NCI-H1417 treated with DMSO at 0.1 percent for 48 hours (cell line): ENCODE data around the gene HEMK1.

Experiments
- DNase-seq: peaks from one replicate; lab custom pipeline; 2025; lab: John Stamatoyannopoulos, UW

HEMK1 gene

DNA sequence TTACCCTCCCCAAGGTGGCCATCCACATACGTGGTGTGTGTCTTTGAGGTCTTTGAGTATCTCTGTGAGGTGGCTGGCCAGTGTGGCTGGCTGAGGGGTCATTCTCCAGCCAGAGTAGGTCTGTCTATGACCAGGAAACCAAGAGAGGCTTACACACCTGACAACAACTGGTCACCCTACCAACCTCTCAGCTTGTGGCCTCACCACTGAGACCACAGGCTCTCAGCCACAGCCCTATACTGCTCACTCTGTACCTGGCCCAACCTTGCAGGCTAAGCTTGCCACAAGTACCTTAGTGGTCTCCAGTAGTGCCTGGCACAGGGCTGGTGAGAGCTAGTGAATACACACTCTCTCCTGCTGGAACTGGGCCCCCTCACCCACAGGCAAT lies 5.1 kb downstream of the HEMK1 start:
- no peak for DNase-seq

DNA sequence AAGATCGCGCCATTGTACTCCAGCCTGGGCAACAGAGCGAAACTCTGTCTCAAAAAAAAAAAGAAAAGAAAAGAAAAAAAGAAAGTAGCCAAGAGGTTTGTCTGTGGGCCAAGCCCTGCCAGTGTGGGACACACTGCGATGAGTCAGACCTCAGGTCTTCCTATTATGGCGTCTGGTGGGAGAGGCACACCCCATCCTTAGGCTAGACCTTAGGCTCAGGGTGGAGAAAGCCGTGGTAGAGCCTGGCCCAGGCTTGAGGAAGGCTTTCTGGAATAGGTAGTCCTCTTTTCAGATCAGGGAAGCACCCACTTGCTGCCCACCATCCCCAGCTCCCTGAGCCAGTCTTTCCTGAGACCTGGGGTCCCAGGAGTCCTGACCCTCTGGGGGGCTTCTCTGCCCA lies 6.0 kb downstream of the HEMK1 start:
- no peak for DNase-seq

DNA sequence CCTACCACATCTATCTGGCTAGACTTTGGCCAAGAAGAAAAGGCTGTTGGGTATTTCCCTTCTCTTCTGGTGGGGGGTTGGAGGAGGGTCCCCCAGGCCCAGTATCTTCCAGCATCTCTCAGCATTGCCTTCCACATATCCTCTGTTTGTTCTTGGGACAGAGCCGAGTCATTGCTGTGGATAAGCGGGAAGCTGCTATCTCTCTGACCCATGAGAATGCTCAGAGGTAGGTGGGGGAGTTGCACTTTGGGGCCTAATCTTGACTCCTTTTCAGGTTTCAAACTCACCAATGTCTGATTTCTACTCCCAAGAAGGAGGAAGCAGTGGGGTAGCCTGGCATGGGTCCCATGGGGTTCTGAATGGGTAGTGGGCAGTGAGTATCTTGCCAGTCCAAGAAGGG lies 8.0 kb downstream of the HEMK1 start:
- DNase-seq: no peak

DNA sequence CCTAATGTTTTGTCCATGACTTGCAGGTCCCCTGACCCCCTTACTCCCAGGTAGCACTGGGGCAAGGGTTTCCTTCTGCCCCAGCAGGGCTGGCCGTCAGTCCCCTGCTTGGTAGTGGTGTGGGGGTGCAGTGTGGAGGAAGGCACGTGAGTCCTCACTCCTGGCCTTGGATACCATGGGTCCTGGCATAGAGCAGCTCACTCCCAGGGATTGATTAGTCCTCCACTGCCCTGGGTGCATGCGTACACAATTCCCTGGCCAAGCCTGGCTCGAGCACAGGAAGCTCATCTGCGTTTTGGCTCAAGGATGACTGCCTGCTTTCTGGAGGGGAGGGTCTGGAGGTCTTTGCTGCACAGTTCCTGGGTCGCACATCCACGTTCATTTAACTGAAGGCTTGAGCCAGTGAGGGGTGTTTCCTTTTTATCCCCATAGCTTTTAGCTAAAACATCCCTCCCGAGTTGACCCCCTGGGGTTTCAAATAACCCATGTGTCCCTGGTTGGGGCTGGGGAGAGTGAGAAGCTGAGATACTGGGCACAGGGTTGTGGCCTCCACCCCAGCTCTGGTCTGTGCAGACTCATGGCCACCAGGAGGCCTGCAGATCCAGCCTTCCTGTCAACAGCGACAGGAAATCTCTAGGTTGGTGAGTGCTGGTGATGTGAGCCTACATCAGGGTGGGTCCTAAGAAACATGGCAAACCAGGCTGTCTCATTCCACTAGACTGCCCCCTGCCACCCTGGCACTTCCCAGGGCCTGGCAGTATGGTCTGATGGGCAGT lies 11.5 kb downstream of the HEMK1 start:
- DNase-seq: no peak

DNA sequence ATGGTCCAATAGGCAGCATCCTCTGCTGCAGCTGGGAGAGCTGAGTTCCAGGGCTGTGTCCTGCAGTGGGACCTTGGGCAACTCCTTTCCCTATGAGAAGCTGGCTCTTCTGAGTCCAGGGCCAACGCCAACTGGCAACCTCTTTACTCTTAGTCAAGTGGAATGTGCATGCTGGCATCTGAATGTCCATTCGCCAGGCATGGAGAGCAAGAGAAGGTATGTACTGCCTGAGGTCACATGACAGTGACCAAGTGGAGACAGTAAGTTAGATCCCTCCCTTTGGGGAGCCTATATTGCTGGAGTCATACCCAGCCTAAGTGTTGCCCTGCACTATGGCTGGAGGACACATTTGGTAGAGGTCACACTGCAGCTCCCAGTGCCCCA lies 12.1 kb downstream of the HEMK1 start:
- no peak for DNase-seq

DNA sequence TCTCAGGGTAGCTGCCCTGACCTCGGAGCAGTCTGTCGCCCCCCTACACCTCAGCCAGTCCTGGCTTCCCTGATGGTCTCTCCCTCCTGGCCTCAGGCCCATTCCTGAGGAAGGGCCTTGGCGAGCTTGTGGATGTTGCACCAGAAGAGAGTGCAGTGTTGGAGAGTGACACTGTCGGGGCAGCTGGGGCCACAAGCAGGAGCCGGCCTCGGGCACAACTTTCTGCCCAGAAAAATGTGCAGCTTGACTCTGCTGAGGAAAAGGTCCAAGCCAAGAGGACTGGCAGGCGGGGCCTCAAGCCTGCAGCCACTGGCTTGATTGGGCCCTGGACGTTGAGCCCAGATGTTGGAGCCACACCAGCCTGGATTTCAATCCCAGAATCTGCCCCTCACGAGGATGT lies 12.8 kb downstream of the HEMK1 start:
- no peak for DNase-seq

DNA sequence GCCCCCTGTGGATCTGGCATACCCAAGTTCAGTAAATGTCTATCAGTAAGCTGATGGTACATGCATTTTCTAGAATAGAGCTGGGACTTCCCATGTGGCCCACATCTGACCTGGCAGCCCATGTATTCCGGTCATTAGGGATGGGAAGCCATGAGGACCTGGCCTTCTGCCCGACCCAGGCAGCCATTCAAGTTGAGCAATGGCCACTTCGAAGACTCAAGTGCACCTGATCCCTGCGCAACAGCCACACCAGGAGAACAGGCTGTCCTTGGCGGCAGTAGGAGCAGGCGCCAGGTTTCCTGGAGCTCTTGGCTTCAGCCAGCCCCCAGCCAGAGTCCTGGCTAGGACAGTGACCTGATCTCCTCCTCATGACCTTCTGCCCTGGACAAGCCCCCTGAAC lies 14.6 kb downstream of the HEMK1 start:
- no peak for DNase-seq

DNA sequence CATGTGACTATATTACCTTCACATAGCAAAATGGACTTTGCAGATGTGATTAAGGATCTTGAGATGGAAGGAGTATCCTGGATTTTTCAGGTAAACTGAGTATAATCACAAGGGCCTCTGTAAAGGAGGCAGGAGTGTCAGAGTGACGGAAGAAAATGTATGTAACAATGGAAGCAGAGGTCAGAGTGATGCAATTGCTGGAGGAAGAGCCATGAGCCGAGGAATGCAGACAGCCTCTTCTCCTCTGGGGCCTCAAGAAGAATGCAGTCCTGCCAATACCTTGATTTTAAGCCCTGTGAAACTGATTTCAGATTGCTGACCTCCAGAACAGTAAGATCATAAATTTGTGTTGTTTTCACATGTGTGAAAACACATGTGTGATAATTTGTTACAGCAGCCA lies 15.1 kb downstream of the HEMK1 start:
- no peak for DNase-seq

DNA sequence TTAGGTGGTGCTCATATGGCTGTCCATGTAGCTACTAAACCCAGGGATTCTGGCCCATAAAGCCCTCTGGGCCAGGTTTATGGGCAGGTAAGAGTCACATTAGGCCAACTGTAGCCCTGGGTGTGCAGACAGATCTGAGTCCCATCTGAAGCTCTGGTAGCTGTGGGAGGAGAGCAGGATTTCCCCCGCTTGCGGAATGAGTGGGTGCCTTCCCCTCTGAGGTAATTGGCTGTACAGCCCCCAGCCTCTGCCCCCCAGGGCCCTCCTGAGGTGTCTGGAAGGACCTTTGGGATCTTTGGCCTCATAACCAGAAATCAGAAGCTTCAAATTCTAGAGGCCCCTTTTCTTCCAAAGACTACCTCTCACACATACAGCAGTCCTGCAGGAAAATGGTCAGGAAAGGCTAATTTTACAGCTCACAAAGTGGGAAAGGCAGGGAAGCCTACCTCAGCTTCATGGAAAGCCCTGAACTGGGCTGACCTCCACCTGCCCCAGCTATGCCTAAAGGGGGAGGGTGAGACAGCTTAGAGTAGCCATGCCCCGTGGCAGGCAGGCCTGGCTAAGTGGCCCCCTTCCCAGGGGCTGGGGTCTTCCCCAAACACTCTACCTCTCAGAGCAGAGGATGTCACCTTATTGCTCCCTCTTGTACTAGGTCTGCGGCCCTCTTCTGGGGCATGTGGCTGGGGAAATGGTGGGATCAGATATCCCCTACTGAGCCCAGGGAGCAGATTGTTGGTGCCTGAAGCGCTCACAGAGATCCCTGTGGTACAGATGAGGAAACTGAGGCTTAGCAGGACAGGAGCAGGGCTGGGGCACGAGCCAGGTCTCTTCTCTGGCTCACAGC lies 16.8 kb downstream of the HEMK1 start:
- DNase-seq: no peak

DNA sequence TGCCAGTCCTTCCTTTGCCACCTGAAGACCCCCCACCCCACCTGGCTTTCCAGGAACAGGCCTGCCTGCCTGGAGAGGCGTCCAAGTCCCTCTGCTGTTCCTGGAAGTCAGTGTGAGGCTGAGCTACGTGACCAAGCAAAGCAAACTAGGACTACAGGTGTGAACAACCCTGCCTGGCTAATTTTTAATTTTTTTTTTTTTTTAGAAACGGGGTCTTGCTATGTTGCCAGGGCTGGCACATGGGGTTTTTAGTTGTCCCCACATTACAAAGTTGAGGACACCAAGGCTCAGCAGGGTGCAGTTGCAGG lies 17.4 kb downstream of the HEMK1 start:
- no peak for DNase-seq

DNA sequence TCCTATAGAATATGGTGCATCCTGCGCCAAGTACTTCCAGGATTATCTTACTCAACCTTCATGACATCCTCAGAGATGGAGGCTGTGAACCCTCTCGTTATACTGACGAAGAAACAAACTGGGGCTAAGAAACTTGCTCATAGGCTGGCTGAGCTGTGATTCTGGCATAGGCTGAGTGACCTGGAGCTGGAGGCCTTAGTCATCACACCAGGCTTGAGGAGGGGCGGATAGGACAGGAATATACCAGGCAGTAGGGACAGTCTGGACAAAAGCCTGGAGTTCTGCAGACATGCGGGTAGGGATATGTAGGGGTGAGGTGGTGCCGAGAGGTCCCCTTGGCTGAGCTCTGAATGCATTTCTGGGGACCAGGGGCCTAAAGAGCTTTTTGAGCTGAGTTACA lies 18.1 kb downstream of the HEMK1 start:
- DNase-seq: no peak

DNA sequence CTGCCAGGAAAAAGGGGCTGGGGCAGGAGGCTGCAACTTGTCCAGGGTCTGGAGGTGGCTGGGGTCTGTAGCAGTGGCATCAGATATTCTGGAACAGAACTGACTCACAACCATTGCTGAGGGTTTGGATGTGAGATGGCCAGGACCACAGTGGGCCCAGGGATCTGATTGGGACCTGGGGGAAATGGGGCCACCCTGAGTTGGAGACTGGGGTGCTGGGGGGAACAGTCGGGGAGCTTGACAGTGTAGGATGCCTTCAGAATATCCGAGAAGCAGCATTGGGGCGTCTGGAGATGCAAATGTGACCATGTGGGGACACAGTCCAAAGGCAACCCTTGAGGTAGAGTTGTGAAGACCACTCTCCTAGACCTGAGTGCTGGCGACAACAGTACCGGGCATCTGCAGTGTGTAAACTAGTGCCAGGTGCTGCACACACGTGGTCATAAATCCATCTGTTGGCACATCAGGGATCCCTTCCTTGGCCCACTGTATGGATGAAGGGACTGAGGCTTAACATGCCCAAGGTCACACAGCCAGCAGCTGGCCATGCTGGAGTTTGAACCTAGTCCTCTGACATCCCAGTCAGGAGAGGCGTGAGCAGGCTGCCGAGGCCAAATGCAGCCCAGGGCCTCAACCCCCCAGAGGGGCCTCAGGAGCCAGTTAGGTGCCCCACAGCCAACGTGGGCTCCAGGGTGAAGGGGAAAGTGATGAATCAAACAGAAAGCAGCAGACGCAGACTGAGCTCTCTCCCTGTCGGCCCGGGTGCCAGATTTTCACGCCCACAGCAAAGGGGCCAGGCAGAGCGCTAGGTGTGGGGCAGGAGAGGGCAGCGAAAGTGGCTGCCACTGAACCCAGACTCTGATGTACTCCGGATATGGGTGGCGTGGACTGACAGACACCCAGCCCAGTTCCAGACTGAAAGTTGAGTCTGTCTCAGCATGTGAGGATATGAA lies 18.8 kb downstream of the HEMK1 start:
- no peak for DNase-seq

DNA sequence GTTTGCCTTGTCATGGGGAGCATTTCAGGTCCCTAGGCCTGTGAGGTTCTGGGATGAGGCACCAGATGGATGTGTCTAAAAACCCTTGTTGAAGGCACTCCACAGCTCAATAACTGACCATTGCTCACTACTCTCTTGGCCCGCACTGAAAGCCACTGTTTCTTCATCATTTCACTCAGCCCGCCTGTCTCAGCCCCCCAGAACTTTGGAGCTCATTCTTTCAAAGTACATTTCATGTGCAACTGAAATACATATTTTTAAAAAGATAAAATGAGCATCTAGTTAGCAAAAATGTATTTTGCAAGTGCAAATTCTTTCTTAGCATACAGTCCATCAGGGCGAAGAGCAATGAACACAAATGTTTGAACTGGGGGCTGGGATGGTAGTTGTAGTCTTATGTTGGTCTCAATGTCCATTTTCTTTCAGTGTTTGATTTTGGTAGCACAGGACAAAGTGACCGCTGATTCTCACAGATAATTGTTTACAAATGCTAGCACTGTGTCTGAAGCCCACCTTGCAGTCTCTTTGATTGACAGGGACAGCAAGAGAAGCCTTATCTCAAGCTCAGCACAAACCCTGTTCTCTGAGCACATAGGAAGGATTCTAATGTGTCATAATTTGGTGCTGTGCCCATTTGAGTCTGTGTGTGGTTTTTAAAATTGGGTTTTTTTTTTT lies 19.6 kb downstream of the HEMK1 start:
- no peak for DNase-seq

DNA sequence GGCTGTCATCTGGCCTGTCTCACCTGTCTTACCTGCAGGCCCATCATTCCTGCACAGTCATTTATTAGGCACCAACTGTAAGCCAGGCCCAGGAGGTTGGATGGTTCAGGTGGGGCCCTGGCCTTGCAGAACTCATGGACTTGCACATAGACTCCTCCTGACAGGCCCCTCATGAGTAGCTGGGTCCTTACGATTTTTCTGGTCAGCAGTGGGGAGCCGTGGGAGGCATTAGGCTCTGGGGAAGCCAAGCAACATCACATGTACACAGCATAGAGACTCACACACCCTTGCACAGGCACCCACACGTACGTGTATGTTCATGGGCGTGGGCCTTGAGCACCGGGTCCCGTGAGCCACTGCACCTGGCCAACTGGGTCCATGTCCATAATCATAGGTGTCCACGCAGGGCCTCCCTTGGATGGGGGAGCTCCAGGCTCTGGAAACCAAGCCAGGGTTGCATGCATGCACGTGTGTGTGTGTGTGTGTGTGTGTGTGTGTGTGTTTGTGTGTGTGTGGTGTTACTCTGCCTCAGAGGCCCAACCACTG lies 21.9 kb downstream of the HEMK1 start:
- DNase-seq: no peak

DNA sequence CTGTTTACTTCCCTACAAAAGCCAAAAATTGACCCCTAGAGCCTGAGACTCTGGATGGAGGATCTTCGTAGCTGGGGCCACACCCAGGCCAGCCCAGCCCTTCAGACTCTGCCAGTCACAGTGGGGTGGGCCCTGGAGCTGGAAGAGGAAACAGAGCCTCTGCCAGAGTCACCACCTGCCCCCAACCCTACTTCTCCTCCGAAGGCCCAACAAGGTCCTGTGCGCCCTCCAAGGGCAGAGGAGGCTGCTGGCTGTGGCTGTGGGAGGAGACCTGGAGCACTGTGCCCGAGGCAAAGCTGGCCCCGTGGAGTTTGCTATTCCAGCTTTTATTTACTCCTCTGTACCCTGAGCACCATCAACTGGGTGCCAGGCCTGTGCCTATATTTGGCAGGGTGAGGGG lies 23.2 kb downstream of the HEMK1 start:
- no peak for DNase-seq

DNA sequence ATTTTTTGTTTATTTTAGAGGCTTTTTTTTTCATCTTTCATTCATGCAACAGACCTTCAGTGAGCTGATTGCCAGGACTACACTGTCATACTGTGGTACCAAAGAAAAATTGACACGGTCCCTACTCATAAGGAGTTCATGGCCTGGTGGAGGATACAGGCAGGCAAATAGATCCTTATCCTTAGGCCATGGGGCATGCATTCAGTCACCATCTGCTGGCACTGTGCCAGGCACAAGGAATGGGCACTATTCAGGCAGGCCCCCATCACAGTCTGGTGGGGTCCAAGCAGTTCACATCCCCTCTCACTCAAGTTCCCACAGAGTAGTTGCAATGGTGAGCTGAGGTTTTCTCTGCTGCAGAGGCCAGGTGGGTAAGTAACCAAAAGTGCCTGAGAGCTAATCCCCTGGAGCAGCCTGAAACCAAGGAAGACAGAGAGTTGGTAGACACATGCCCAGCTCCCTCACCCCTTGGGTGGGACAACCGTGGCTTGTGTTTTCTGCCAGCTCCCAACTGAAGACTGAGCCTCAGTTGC lies 25.0 kb downstream of the HEMK1 start:
- DNase-seq: no peak

DNA sequence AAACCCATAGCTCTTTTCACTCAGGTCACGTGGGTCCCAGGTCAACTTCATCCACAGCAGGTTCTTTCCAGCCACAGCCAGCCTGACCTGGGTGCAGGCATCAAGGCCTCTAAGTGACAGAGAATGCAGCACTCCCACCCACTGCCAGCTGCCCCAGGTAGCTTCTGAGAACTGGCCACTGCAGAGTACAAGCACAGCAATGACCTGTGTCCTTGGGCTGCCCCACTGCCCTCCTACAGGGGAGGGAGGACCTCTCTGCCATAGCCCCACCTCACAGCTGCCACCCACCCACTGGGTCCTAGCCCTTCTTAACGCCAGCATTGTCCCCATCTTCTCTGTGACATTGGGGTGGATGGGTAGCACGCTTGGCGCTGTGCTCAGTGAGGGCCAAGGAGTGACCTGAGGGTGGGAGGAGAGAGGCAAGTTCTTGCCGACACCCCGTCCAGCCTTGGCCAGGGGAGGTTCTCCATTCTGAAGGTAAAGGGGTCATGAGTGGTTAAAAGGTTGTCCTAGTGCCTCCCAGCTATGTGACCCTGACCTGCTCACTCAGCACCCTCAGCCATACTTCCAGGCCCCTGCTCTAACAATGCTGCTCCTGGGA lies 29.9 kb downstream of the HEMK1 start:
- DNase-seq: no peak

DNA sequence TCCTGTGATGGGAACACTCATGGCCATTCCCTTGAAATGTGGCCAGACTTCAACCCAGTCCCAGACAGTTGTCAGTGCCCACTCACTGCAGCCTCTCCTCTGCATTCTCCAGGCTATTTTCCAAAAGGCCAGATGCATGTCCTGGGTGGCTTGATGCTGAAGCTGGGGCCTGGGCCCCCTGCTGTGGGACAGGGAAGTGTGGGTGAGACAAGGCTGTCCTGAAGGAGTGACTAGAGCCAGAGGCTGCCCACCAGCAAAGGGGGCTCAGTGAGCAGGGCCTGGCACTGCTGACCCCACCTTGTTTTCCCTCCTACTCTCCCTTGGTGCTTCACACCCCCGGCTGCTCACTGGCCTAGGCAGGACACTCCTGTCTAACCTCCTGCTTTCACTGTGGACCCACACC lies 30.4 kb downstream of the HEMK1 start:
- no peak for DNase-seq

DNA sequence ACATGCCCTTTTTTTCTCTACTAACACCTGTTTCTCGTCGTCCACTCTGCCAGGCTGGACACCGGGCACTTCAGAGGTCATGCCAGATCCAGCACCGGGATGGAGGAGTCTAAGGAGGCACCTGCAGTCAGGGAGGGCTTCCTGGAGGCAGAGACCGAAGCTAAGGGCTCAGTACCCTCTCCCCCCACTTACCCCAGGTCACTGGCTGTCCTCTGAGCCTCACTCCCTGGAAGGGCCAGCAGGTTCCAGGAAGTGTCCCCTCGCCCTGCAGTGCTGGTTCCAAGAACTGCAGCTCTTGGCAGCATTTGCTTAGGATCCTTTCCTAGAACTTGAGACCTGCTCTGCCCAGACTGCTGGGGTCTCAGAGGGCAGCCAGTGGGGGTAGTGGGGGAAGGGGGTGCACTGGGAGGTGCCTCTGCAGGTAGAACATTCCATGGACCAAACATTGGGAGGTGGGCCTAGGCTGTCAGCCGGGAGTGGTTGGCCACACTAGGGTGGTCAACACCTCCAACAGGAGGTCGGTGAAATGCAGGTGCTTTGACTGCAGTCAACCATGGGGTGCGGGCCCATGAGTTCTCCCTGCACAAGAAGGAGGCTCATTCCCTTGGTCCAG lies 30.9 kb downstream of the HEMK1 start:
- no peak for DNase-seq

DNA sequence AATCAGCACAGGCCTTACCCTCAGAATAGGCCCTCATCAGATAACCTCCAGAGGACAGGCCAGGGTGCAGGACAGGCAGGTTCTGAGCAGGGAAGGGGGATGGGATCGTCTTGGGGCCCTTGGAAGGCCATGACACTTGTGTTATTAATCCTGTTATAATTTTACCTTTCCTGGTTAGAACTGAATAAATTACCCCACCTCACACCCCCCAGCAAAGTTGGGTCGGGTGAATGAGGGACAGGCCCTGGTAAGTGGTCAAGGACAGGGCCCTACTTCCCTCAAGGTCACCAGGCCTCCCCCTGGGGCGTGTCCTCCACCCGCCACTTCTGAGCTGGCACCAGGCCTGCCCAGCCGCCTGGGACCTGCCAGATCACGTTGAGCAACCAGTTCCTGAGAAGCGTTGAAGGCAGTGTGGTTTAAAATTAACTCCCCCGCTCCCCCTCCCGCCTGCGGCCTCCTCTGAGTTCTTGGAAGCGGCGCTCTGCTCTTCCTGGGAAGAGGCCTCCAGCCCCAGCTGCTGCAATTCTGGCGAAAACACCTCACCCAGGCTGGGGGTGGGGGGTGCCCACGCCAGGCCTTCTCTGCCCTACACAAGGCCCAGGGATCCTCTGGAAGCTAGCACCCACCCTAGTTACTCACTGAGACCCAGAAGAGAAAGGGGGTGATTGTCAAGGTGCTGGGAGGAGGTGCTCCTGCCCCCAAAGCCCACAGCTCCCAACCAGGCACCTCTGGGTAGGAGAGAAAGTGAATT lies 31.7 kb downstream of the HEMK1 start:
- DNase-seq: no peak
